Naive thymus-derived CD8-positive, alpha-beta T cell (primary cell): ENCODE results near the gene CCL28. TPM values are rescaled to one million over a fixed set of nuclear protein-coding genes. Genes with fewer than 3 reads are reported as not detected.
A peak's percentile ranks its signal among the peaks of the same experiment; 100 is the strongest.
"Not testable (repeated sequence)": the region's sequence is repeated elsewhere in the genome, so short reads cannot be mapped to it uniquely, and the experiment has no call there.

ENCODE experiments used
- ATAC-seq, 2 donors: fragments of 150-1000 bp; cut with Tn5 transposase in 1 of 2; sonication (Bioruptor Pico), chemical (Tn5 transposase) in 1 of 2; 1 replicate in 1 of 2; 2 replicates in 1 of 2; pipeline ENCODE4 v1.10.0; 2021; ENCODE audit warnings: mild to moderate bottlenecking in 2 of 2, moderate library complexity in 2 of 2
- POLR2A ChIA-PET: fragments of 350-600 bp; sonication (Branson Sonifier 250); formaldehyde crosslinking; loops from one replicate; lab custom pipeline; 2021; ENCODE audit warnings: antibody characterized with exemption; lab: Charles Lee
- DNase-seq, 10 donors: peaks; one replicate each; pipeline versions ENCODE4 v3.0.0 to v3.0.0-alpha.2; 2020 to 2022
- H3K27ac Mint-ChIP-seq, 10 donors: one replicate each; pipeline ENCODE4 v1.8.0; 2020 to 2022; ENCODE audit warnings: mild to moderate bottlenecking in 10 of 10, mixed read lengths in 10 of 10, moderate library complexity in 4 of 10, inconsistent platforms in 1 of 10
- H3K27me3 Mint-ChIP-seq, 5 donors: one replicate each; pipeline ENCODE4 v1.8.0; 2021 to 2022; ENCODE audit warnings: mixed read lengths in 5 of 5
- H3K36me3 Mint-ChIP-seq, 3 donors: one replicate each; pipeline ENCODE4 v1.8.0; 2020 to 2022; ENCODE audit warnings: mixed read lengths in 3 of 3, mild to moderate bottlenecking in 2 of 3, inconsistent platforms in 1 of 3
- H3K4me1 Mint-ChIP-seq, 4 donors: one replicate each; pipeline ENCODE4 v1.8.0; 2021 to 2022; ENCODE audit warnings: mixed read lengths in 4 of 4
- H3K4me3 Mint-ChIP-seq, 10 donors: one replicate each; pipeline ENCODE4 v1.8.0; 2020 to 2022; ENCODE audit warnings: mild to moderate bottlenecking in 10 of 10, mixed read lengths in 10 of 10, moderate library complexity in 6 of 10, inconsistent platforms in 1 of 10
- H3K9me3 Mint-ChIP-seq, 9 donors: one replicate each; pipeline ENCODE4 v1.8.0; 2020 to 2022; ENCODE audit warnings: mixed read lengths in 9 of 9, mild to moderate bottlenecking in 3 of 9, inconsistent platforms in 1 of 9, moderate library complexity in 1 of 9
- polyA plus RNA-seq, 3 donors: library from polyadenylated mRNA; unstranded; fragments of 300-500 nt; fragmentation: Illumina TruSeq; gene quantifications; one replicate each; pipeline ENCODE4 v1.2.3, GENCODE V29; 2021
- total RNA-seq, 8 experiments: library from RNA in 2 of 8; stranded (reverse) in 2 of 8; gene quantifications; one replicate each; pipeline ENCODE4 v1.2.3 and lab custom pipeline; 2021 to 2026

CCL28 gene
- total and polyA plus RNA-seq, 5 experiments from 2014 or later = 10.5 to 25.7 (median 15.6) TPM

DNA sequence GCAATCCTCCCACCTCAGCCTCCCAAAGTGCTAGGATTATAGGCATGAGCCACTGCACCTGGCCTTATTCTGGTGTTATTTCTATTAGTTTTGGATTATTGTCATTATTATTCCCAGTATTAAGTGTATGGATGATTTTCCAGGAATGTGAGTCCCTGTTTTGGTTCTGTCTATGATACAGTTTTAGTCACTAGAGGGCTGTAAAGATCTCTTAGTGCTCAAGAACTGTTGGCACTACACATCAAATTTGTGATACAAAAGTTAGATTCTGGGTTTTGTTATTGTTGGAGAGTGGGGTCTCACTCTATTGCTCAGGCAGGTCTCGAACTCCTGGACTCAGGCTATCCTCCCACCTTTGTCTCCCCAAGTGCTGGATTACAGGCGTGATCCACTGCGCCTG is 12.1 kb downstream of the CCL28 start:
- DNase-seq (no peak), ATAC-seq (no peak)
- Mint-ChIP-seq H3K36me3 (peaks cover 2 to 7% (median 6%) of the 10 kb centered on the region in 3 donors), H3K4me3 (no peak overlapping the region), H3K27ac (peak overlapping the region in 2 of 10 donors; percentile 33 to 40), H3K9me3 (peaks cover 0 to 17% (median 8%) of the 10 kb centered on the region in 9 donors), H3K27me3 (no peaks in the 10 kb centered on the region), H3K4me1 (peaks cover 16 to 35% (median 31%) of the 10 kb centered on the region in 4 donors)
- POLR2A ChIA-PET = no interaction called here

DNA sequence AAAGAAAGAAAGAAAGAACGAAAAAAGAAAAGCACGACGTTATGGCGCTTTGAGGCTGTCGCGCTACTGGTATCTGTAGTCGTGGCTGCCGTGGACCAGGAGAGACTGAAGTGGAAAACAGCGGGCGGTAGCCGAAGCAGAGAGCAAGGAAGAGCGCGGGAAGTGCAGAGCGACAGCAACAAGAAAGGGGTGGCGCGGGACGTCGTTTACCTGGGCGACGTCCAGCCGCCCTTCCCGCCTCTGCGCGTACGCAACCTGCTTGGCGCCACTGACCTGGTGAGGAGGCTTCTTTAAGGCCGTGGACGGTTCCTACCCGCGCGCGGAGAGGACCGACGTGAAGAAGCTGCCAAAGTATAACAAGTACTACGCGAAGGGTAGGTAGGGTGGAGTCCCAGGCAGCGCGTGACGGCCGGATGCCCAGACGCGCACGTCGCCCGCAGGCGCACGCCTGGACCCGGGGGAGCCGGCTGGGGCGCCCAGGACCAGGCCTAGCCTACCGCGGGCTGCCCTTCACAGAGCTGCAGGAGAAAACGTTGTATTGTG is 15.4 kb downstream of the CCL28 start:
- peaks cover 19 to 47% (median 46%) of the 10 kb centered on the region in 4 donors for H3K4me1 Mint-ChIP-seq
- DNase-seq (peak; percentile 38 to 80 (median 62)), ATAC-seq (peak; percentile 95 to 96)
- H3K4me3 Mint-ChIP-seq = peak overlapping the region; percentile 94 to 100 (median 96)
- POLR2A ChIA-PET = interaction anchor here (0.7 to 2.8 kb wide), 13 partner anchors 79 to 1493 kb away, joined by 3 to 74 read pairs (median 5); partner anchors contain the start of genes HMGCS1, RIMOC1, TMEM267 and ZNF131
- H3K27me3 Mint-ChIP-seq = no peaks in the 10 kb centered on the region
- H3K36me3 Mint-ChIP-seq = peaks cover 0 to 3% (median 3%) of the 10 kb centered on the region in 3 donors
- peaks cover 0 to 7% (median 0%) of the 10 kb centered on the region in 9 donors for H3K9me3 Mint-ChIP-seq
- peak overlapping the region; percentile 94 to 100 (median 96) for H3K27ac Mint-ChIP-seq

DNA sequence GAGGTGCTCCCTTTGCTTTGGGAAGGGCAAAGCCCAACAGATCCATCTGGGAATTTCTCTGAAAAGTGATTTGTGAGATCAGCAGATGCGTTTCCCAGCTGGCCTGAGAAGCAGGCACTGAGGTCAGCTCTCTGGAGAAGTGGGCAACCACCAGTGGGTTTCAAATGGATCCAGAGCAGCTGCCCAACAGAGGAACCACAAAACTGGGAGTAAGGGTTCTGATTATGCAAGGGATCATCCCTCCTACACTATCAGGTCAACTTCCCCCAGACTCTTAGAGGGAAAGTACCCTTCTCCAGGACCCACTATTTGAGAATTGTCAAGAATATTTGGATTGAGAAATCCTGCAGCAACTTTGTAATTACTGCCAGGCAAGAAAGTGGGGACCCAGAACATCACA is 21.7 kb downstream of the CCL28 start:
- no peaks in the 10 kb centered on the region for H3K27me3 Mint-ChIP-seq
- POLR2A ChIA-PET = interaction anchor here (1.2 to 1.3 kb wide), 2 partner anchors 93 to 440 kb away, joined by 3 to 5 read pairs; partner anchors contain the start of gene TMEM267
- H3K4me3 Mint-ChIP-seq = no peak overlapping the region
- peaks cover 14 to 48% (median 33%) of the 10 kb centered on the region in 4 donors for H3K4me1 Mint-ChIP-seq
- peak overlapping the region in 2 of 10 donors; percentile 37 to 49 for H3K27ac Mint-ChIP-seq
- H3K36me3 Mint-ChIP-seq = peaks cover 0 to 31% (median 11%) of the 10 kb centered on the region in 3 donors
- no peak for ATAC-seq
- DNase-seq = no peak
- no peaks in the 10 kb centered on the region for H3K9me3 Mint-ChIP-seq

DNA sequence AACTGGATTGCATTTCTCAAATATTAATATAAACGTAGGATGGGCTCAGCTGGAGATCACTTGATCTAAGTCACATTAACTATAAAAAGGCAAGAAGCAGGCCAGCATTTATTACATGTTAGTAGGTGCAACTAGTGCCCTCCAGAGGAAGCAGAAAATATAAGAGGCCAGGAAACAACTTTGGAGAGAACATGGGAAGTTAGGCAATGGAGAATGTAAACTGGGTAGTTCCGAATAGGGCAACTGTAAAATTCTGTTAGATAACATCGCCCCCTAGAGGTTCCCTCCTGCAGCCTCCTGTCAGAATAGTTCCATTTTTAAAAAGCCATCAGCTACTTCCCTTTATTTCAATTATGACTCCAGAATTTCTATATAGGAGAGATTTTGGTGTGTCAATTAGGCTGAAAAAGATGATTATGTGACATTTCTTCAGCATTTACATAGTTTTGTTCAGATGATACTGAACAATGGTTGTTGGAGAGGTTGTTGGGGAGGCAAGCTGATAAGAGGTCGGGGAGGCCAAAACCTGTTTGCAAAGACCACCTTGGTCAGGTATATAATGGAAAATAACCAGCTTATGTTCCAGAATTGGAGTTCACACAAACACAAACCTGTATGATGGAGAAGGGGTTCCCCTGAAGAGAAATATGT is 22.4 kb downstream of the CCL28 start:
- Mint-ChIP-seq H3K4me1 (peaks cover 14 to 45% (median 31%) of the 10 kb centered on the region in 4 donors), H3K27me3 (no peaks in the 10 kb centered on the region), H3K9me3 (no peaks in the 10 kb centered on the region), H3K27ac (peak overlapping the region in 5 of 10 donors; percentile 30 to 71 (median 55)), H3K36me3 (peaks cover 0 to 34% (median 11%) of the 10 kb centered on the region in 3 donors), H3K4me3 (no peak overlapping the region)
- POLR2A ChIA-PET = interaction anchor here (1.2 to 1.3 kb wide), 2 partner anchors 94 to 440 kb away, joined by 3 to 5 read pairs; partner anchors contain the start of gene TMEM267
- DNase-seq (peak in 8 of 10 donors; percentile 8 to 59 (median 34)), ATAC-seq (peak; percentile 77 to 86)

DNA sequence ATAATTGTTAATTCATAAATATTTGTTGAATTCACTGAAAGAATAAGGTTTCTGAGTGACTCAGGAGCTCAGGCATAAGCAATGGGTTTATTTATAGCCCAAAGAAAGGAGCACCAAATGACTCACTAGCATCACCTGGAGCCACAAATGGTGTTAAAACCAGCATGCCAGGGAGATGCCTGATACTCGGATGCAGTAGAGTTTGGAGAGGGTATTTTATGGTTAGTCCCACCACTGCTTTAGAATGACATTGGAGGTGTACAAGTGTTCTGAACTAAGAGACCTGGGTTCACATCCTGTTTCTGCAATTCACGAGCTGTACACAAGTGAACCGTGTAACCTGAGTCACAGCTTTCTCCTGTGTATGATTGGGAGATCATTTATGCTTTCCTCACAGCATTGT is 25.2 kb downstream of the CCL28 start:
- peaks cover 0 to 63% (median 20%) of the 10 kb centered on the region in 3 donors for H3K36me3 Mint-ChIP-seq
- no peak for ATAC-seq
- no peak overlapping the region for H3K4me3 Mint-ChIP-seq
- POLR2A ChIA-PET = no interaction called here
- H3K4me1 Mint-ChIP-seq = peaks cover 19 to 38% (median 23%) of the 10 kb centered on the region in 4 donors
- H3K27ac Mint-ChIP-seq = peak overlapping the region in 2 of 10 donors; percentile 2 to 56
- no peak for DNase-seq
- no peaks in the 10 kb centered on the region for H3K27me3 Mint-ChIP-seq
- H3K9me3 Mint-ChIP-seq = no peaks in the 10 kb centered on the region

DNA sequence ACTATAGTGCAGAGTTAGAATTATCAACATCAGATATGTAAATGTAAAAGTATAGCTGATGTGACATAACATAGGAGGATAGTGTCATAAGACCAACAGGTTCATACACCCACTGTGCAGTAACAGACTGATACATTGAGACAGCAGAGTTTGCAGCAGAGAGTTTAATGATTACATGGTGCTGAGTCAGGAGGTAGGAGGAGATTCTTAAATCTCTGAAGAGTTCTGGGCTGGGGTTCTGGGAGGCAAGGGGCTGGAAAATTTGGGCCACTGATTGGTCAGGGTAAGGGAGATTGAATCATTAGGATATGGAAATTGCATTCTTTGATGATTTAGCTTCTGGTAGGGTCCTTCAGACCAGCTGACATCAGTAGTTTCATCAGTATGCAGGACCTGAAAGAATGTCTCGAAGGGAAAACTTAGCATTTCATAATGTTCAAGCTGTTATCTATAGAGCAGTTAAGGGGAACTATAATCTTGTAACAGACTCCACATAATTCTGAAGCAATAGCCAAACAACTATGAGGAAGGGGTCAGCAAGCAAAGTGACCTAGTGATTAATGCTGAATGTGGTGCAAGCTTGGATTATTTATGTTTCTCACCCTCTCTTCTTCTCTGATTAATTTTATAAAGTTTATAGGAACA is 35.6 kb downstream of the CCL28 start:
- H3K4me3 Mint-ChIP-seq = no peak overlapping the region
- DNase-seq (no peak), ATAC-seq (no peak)
- H3K36me3 Mint-ChIP-seq = peaks cover 23 to 59% (median 41%) of the 10 kb centered on the region in 3 donors
- H3K4me1 Mint-ChIP-seq = no peaks in the 10 kb centered on the region
- H3K27ac Mint-ChIP-seq = peak overlapping the region in 1 of 10 donors; percentile 37
- no peaks in the 10 kb centered on the region for H3K27me3 Mint-ChIP-seq
- peaks cover 0 to 5% (median 0%) of the 10 kb centered on the region in 9 donors for H3K9me3 Mint-ChIP-seq
- POLR2A ChIA-PET = no interaction called here

DNA sequence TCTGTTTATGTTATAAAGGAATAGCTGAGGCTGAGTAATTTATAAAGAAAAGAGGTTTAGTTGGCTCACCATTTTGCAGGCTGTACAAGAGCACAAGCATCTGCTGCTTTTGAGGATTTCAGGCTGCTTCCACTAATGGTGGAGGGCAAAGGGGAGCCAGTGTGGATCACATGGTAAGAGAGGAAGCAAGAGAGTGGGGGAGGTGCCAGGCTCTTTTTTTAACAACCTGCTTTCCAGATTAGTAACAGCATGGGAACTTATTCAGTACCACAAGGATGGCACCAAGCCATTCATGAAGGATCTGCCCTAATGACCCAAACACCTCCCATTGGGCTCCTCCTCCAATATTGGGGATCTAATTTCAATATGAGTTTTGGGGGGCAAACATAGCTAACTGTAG is 40.4 kb downstream of the CCL28 start:
- peaks cover 45 to 54% (median 51%) of the 10 kb centered on the region in 3 donors for H3K36me3 Mint-ChIP-seq
- H3K4me1 Mint-ChIP-seq = no peaks in the 10 kb centered on the region
- POLR2A ChIA-PET = no interaction called here
- H3K27me3 Mint-ChIP-seq = no peaks in the 10 kb centered on the region
- no peak overlapping the region for H3K4me3 Mint-ChIP-seq
- ATAC-seq = no peak
- DNase-seq = no peak
- peaks cover 0 to 30% (median 18%) of the 10 kb centered on the region in 9 donors for H3K9me3 Mint-ChIP-seq
- no peak overlapping the region for H3K27ac Mint-ChIP-seq

DNA sequence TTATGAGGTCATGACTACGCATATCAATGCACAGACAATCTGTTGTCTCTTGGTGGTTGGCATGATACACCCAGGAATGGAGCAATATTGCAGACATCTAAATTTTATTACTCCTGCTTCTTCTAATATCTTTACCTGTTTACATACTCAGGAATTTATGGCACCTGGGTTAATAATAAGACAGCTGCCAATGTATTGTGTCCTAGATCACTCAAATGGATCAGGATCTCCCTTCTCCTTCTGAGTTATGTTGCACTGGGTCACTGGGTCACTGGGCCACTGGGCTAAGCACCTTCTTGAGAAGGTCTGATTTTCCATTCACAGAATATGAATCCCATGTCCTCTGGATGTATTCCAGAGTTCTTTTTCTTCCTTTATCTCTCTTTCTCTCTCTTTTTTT is 41.8 kb downstream of the CCL28 start:
- no peaks in the 10 kb centered on the region for H3K27me3 Mint-ChIP-seq
- no peak for ATAC-seq
- DNase-seq = no peak
- POLR2A ChIA-PET = no interaction called here
- peaks cover 0 to 43% (median 23%) of the 10 kb centered on the region in 9 donors for H3K9me3 Mint-ChIP-seq
- no peak overlapping the region for H3K4me3 Mint-ChIP-seq
- no peaks in the 10 kb centered on the region for H3K4me1 Mint-ChIP-seq
- peaks cover 36 to 52% (median 42%) of the 10 kb centered on the region in 3 donors for H3K36me3 Mint-ChIP-seq
- H3K27ac Mint-ChIP-seq = no peak overlapping the region

DNA sequence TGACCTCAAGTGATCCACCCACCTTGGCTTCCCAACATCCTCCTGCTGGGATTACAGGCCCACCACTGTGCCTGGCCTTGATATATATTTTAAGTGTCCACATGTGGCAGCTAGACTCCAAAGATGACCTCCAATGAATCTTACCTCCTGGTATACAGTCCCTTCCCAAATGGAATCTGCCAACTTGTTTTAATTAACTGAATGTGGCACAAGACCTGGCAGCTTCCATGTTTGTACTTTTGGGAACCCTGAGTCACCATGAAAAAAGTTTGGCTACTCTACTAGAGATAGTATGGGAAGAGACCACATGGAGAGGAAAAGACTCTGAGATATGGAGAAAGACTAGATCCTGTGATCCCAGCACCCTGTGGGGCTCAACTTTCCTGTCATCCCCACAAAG is 42.5 kb downstream of the CCL28 start:
- POLR2A ChIA-PET = no interaction called here
- Mint-ChIP-seq H3K9me3 (peaks cover 0 to 48% (median 23%) of the 10 kb centered on the region in 9 donors), H3K36me3 (peaks cover 33 to 54% (median 42%) of the 10 kb centered on the region in 3 donors)

DNA sequence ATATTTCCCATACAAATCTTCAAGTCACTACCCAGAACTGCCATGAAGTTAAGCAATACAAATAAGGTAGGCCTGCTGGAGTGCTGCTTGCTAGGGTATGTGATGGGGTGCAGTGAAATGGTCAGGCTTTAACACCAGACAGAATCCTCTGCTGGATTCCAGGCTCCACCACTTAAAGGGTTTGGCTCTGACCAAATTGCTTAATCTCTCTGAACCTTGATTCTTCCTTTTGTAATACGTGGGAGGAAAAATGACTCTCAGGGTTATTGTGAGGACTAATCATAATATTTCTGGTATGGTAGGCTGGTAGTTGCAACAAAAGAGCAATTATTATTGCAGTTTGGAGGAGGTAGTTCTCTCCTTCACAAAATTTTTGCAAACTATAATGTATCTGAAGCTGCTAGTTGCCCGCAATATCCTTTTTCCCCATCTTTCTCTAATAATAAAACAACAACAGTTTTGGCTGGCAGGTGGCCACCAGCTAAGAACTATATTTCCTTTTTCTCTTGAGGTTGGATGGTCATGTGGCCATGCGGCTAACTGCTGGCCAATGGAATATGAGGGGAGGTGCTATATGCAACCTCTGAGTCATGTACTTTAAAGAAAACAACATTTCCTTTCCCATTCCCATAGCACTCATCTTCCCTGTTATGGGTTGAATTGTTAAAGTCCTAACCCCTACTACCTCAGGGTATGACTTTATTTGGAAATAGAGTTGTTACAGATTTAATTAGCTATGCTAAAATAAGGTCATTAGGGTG is 44.1 kb downstream of the CCL28 start:
- Mint-ChIP-seq H3K4me3 (no peak overlapping the region), H3K36me3 (peaks cover 20 to 46% (median 32%) of the 10 kb centered on the region in 3 donors), H3K4me1 (no peaks in the 10 kb centered on the region), H3K9me3 (peaks cover 0 to 48% (median 23%) of the 10 kb centered on the region in 9 donors), H3K27ac (no peak overlapping the region), H3K27me3 (no peaks in the 10 kb centered on the region)
- ATAC-seq (no peak), DNase-seq (no peak)
- POLR2A ChIA-PET = no interaction called here

More for the DNA sequence above, 42.5 kb downstream of the CCL28 start:
- no peak for ATAC-seq
- Mint-ChIP-seq H3K27me3 (no peaks in the 10 kb centered on the region), H3K27ac (no peak overlapping the region), H3K4me3 (no peak overlapping the region), H3K4me1 (no peaks in the 10 kb centered on the region)
- no peak for DNase-seq

DNA sequence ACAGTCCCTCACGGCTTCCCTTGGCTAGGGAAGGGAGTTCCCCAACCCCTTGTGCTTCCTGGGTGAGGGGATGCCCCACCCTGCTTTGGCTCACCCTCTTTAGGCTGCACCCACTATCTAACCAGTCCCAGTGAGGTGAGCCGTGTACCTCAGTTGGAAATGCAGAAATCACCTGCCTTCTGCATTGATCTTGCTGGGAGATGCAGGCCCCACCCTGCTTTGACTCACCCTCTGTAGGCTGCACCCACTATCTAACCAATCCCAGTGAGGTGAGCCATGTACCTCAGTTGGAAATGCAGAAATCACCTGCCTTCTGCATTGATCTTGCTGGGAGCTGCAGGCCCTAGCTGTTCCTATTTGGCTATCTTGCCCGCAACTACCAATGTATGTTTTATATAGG is 44.7 kb downstream of the CCL28 start:
- no peak for DNase-seq
- H3K27me3 Mint-ChIP-seq = no peaks in the 10 kb centered on the region
- POLR2A ChIA-PET = no interaction called here
- no peaks in the 10 kb centered on the region for H3K4me1 Mint-ChIP-seq
- H3K36me3 Mint-ChIP-seq = peaks cover 16 to 46% (median 28%) of the 10 kb centered on the region in 3 donors
- peak overlapping the region in 1 of 10 donors; percentile 29 for H3K4me3 Mint-ChIP-seq
- ATAC-seq = no peak
- no peak overlapping the region for H3K27ac Mint-ChIP-seq
- H3K9me3 Mint-ChIP-seq = peaks cover 0 to 48% (median 23%) of the 10 kb centered on the region in 9 donors

DNA sequence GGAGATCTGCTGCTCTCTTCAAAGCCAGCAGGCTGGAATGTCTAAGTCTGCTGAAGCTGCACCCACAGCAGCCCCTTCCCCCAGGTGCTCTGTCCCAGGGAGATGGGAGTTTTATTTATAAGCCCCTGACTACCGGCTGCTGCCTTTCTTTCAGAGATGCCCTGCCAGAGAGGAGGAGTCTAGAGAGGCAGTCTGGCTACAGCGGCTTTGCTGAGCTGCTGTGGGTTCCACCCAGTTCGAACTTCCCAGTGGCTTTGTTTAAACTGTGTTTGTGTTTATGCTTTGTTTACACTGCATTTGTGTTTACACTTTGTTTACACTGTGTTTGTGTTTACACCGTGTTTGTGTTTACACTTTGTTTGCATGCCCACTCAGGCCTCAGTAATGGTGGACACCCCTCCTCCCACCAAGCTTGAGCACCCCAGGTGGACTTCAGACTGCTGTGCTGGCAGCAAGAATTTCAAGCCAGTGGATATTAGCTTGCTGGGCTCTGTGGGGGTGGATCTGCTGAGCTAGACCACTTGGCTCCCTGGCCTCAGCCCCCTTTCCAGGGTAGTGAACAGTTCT is 45.4 kb downstream of the CCL28 start:
- H3K27me3 Mint-ChIP-seq, POLR2A ChIA-PET, ATAC-seq, H3K4me3 Mint-ChIP-seq, DNase-seq, H3K4me1 Mint-ChIP-seq, H3K27ac Mint-ChIP-seq: not testable (repeated sequence)
- peaks cover 16 to 41% (median 27%) of the 10 kb centered on the region in 3 donors for H3K36me3 Mint-ChIP-seq
- peaks cover 2 to 53% (median 24%) of the 10 kb centered on the region in 9 donors for H3K9me3 Mint-ChIP-seq
